Endothelial cell of umbilical vein (primary cell): ENCODE results near the gene MAP2K5. TPM values are rescaled to one million over a fixed set of nuclear protein-coding genes. Genes with fewer than 3 reads are reported as not detected.

Source experiments
- BruUV-seq: library from RNA; stranded (reverse); fragments of 400-500 nt; replicated peaks from 2 replicates; lab custom pipeline; 2021; lab: Mats Ljungman, UMichigan
- CTCF ChIA-PET: fragments of 300-600, 350-600 bp; sonication (Branson Sonifier 250); formaldehyde crosslinking; loops from one replicate; lab custom pipeline; 2021; ENCODE audit warnings: antibody characterized with exemption, inconsistent platforms; lab: Charles Lee
- POLR2A ChIA-PET: fragments of 300-600, 350-600 bp; sonication (Branson Sonifier 250); formaldehyde crosslinking; loops from one replicate; lab custom pipeline; 2021; ENCODE audit warnings: antibody characterized with exemption, inconsistent platforms; lab: Charles Lee
- DNase-seq: peaks from one replicate; pipeline ENCODE4 v3.0.0-alpha.2; 2011; ENCODE audit warnings: low read depth, low spot score
- FAIRE-seq: peaks from 2 replicates; lab custom pipeline; 2011; peaks lifted over from hg19 to GRCh38; lab: Jason Lieb, UNC
- H2AFZ ChIP-seq: 2 replicates; pipeline ENCODE4 v1.6.0; 2012; ENCODE audit warnings: low read depth, low read length, control low read depth, inconsistent platforms
- H3K27ac ChIP-seq: 2 replicates; pipeline ENCODE4 v1.5.1; 2011; ENCODE audit warnings: low read depth, mild to moderate bottlenecking, control low read depth, low read length, moderate library complexity; ENCODE audit not compliant: insufficient read depth
- H3K27me3 ChIP-seq, 2 experiments: 2 replicates each; pipeline versions ENCODE4 v1.6.0 to v1.6.1; 2011; ENCODE audit warnings: low read length in 2 of 2, mixed read lengths in 1 of 2; ENCODE audit not compliant: control insufficient read depth in 2 of 2, insufficient read depth in 2 of 2
- H3K36me3 ChIP-seq, 2 experiments: 2 replicates in 1 of 2; 3 replicates in 1 of 2; pipeline ENCODE4 v1.5.1; 2011; ENCODE audit warnings: low read length in 2 of 2, mild to moderate bottlenecking in 1 of 2, moderate library complexity in 1 of 2; ENCODE audit not compliant: control insufficient read depth in 2 of 2, insufficient read depth in 2 of 2; ENCODE audit errors: extremely low read depth in 1 of 2
- H3K4me1 ChIP-seq: 3 replicates; pipeline ENCODE4 v1.5.1; 2011; ENCODE audit warnings: mild to moderate bottlenecking, low read length; ENCODE audit not compliant: control insufficient read depth, insufficient read depth; ENCODE audit errors: extremely low read depth
- H3K4me2 ChIP-seq: 2 replicates; pipeline ENCODE4 v1.6.1; 2011; ENCODE audit warnings: low read length, control low read depth, mixed read lengths; ENCODE audit not compliant: insufficient read depth
- H3K4me3 ChIP-seq, 3 experiments: fragments of 200-600 bp in 1 of 3; sonication (generic), shearing (Covaris generic) in 1 of 3; replicated peaks in 1 of 3; 2 replicates each; pipeline ENCODE4 v1.5.1; 2011 to 2016; ENCODE audit warnings: control low read depth in 3 of 3, low read length in 3 of 3, mild to moderate bottlenecking in 2 of 3, inconsistent platforms in 1 of 3, low read depth in 1 of 3, moderate library complexity in 1 of 3; ENCODE audit not compliant: insufficient read depth in 1 of 3
- H3K79me2 ChIP-seq: 2 replicates; pipeline ENCODE4 v1.6.0; 2012; ENCODE audit warnings: low read length, inconsistent platforms; ENCODE audit not compliant: control insufficient read depth, insufficient read depth
- H3K9ac ChIP-seq: replicated peaks from 2 replicates; pipeline ENCODE3; 2011; ENCODE audit warnings: low read length, control low read depth; ENCODE audit not compliant: insufficient read depth; ENCODE audit errors: extremely low read depth
- H3K9me1 ChIP-seq: replicated peaks from 3 replicates; pipeline ENCODE4 v1.6.0; 2011; ENCODE audit warnings: mild to moderate bottlenecking, low read length; ENCODE audit not compliant: control insufficient read depth, insufficient read depth; ENCODE audit errors: extremely low read depth
- H3K9me3 ChIP-seq: replicated peaks from 2 replicates; pipeline ENCODE4 v1.5.1; 2012; ENCODE audit warnings: low read length, inconsistent platforms; ENCODE audit not compliant: control insufficient read depth, insufficient read depth
- H4K20me1 ChIP-seq: replicated peaks from 2 replicates; pipeline ENCODE3; 2011; ENCODE audit warnings: mild to moderate bottlenecking, low read length; ENCODE audit not compliant: control insufficient read depth, insufficient read depth; ENCODE audit errors: extremely low read depth
- EZH2 ChIP-seq: IDR thresholded peaks from 2 replicates; pipeline ENCODE4 v1.6.1; 2012; ENCODE audit warnings: borderline replicate concordance, low read depth, mild to moderate bottlenecking, moderate library complexity, low read length, inconsistent platforms; ENCODE audit not compliant: severe bottlenecking
- FOS ChIP-seq: IDR thresholded peaks from 2 replicates; pipeline ENCODE4 v1.6.1; 2011; ENCODE audit warnings: mild to moderate bottlenecking, low read length, moderate library complexity, borderline replicate concordance; ENCODE audit not compliant: insufficient read depth
- GATA2 ChIP-seq: IDR thresholded peaks from 2 replicates; pipeline ENCODE4 v1.7.0; 2011; ENCODE audit warnings: low read depth, mild to moderate bottlenecking, moderate library complexity, mixed read lengths, low read length; ENCODE audit not compliant: insufficient read length, insufficient read depth
- JUN ChIP-seq: IDR thresholded peaks from 2 replicates; pipeline ENCODE4 v1.6.1; 2011; ENCODE audit warnings: borderline replicate concordance, low read depth; ENCODE audit not compliant: insufficient read length, insufficient read depth
- MAX ChIP-seq: IDR thresholded peaks from 2 replicates; pipeline ENCODE4 v1.6.1; 2011; ENCODE audit not compliant: insufficient read depth, insufficient read length
- MYC ChIP-seq: IDR thresholded peaks from one replicate; pipeline ENCODE4 v1.6.1; 2011; ENCODE audit warnings: mild to moderate bottlenecking, low read depth, low read length
- POLR2A ChIP-seq: IDR thresholded peaks from 2 replicates; pipeline ENCODE4 v1.6.1; 2012; ENCODE audit warnings: low read depth, mild to moderate bottlenecking, control low read depth, low read length
- POLR2AphosphoS5 ChIP-seq: IDR thresholded peaks from 2 replicates; pipeline ENCODE4 v1.6.1; 2012; ENCODE audit warnings: low read depth, mild to moderate bottlenecking, control low read depth, low read length, moderate library complexity; ENCODE audit not compliant: insufficient read depth
- dilution Hi-C: fragments of 300-500 bp; cut with MboI; formaldehyde crosslinking; loops from one replicate; pipeline ENCODE4 v1.15.0; 2019; ENCODE audit warnings: low sequenced_read_pairs; ENCODE audit not compliant: extremely low pct_ligation_motif_present
- intact Hi-C: fragments of 100-400 bp; cut with micrococcal nuclease; formaldehyde crosslinking; loops from one replicate; pipeline ENCODE4 v1.10.0; 2022
- polyA plus RNA-seq, 4 experiments: library from polyadenylated mRNA; depleted of rRNA in 3 of 4; stranded (reverse) in 3 of 4; unstranded in 1 of 4; fragments of >200 nt; gene quantifications; 2 replicates each; pipeline versions ENCODE4 v1.2.1 to v1.2.3, GENCODE V29; 2011 to 2012; ENCODE audit warnings: missing spikeins in 1 of 4
- total RNA-seq: library from RNA; stranded (reverse); gene quantifications from 2 replicates; pipeline ENCODE4 v1.2.3, GENCODE V29; 2021

Gene MAP2K5
- total and polyA plus RNA-seq, 2 donors (not counting 3 experiments of a cell fraction or from before 2014, with no cell fraction given) = 4.9 to 24.7 TPM

- Histone ChIP-seq H3K27ac (no peak overlapping the region), H3K4me1 (no peaks in the 10 kb centered on the region), H3K9me3 (no peaks in the 10 kb centered on the region), H2AFZ (no peak overlapping the region), H4K20me1 (no peaks in the 10 kb centered on the region), H3K4me3 (no peak overlapping the region), H3K9ac (no peak overlapping the region), H3K36me3 (peaks cover 0 to 3% of the 10 kb centered on the region in 2 experiments), H3K79me2 (no peaks in the 10 kb centered on the region), H3K9me1 (no peaks in the 10 kb centered on the region), H3K4me2 (no peak overlapping the region), H3K27me3 (no peaks in the 10 kb centered on the region)
- ChIA-PET POLR2A (no interaction called here), CTCF (interaction anchor here (1.2 kb wide), 1 partner anchor 9 kb away, joined by 4 read pairs; no protein-coding TSS in a partner anchor)
- intact Hi-C loops = no loop called here
- TF ChIP-seq MYC = no peak
- no peak for TF ChIP-seq MAX
- TF ChIP-seq EZH2 = no peak
- no peak for TF ChIP-seq GATA2
- TF ChIP-seq POLR2A = no peak
- TF ChIP-seq POLR2AphosphoS5 = no peak
- TF ChIP-seq JUN = no peak
- TF ChIP-seq FOS = no peak
- no peak for DNase-seq
- BruUV-seq = no TSS peak
- dilution Hi-C loops = no loop called here
- no peak for FAIRE-seq
These were observed 47.7 kb downstream of the MAP2K5 start for GRCh38 chr15:67590191-67590590.

- no peak for TF ChIP-seq MYC
- no peak for TF ChIP-seq MAX
- no peak for TF ChIP-seq POLR2A
- no peak for TF ChIP-seq EZH2
- TF ChIP-seq JUN = no peak
- no peak for TF ChIP-seq FOS
- TF ChIP-seq GATA2 = no peak
- intact Hi-C loops = no loop called here
- no TSS peak for BruUV-seq
- Histone ChIP-seq H3K27me3 (no peaks in the 10 kb centered on the region), H3K79me2 (no peaks in the 10 kb centered on the region), H3K4me2 (no peak overlapping the region), H2AFZ (no peak overlapping the region), H3K36me3 (peaks cover 0 to 3% of the 10 kb centered on the region in 2 experiments), H3K9me1 (no peaks in the 10 kb centered on the region), H3K4me3 (no peak overlapping the region), H3K4me1 (no peaks in the 10 kb centered on the region), H3K27ac (no peak overlapping the region), H4K20me1 (no peaks in the 10 kb centered on the region), H3K9me3 (no peaks in the 10 kb centered on the region), H3K9ac (no peak overlapping the region)
- DNase-seq = no peak
- ChIA-PET POLR2A (no interaction called here), CTCF (interaction anchor here (0.9 to 1.5 kb wide), 2 partner anchors 21 to 22 kb away, joined by 4 read pairs; no protein-coding TSS in a partner anchor)
- dilution Hi-C loops = no loop called here
- no peak for FAIRE-seq
These were observed 49.7 kb downstream of the MAP2K5 start for GRCh38 chr15:67592245-67592644.
